GM10266 (cell line): Measurements from ENCODE around the gene TBC1D5.
"Not testable (repeated sequence)": the region's sequence is repeated elsewhere in the genome, so short reads cannot be mapped to it uniquely, and the experiment has no call there.

Experiments
- DNase-seq: peaks from one replicate; pipeline ENCODE4 v3.0.0; 2012; ENCODE audit errors: extremely low spot score
- CTCF ChIP-seq: IDR thresholded peaks from 2 replicates; pipeline ENCODE4 v1.5.1; 2012; ENCODE audit warnings: mild to moderate bottlenecking, low read depth; ENCODE audit not compliant: control insufficient read depth, insufficient read depth; ENCODE audit errors: missing control alignments

TBC1D5 gene

GRCh38 chr3:17724948-17725347, 17.5 kb downstream of the TBC1D5 start:
- no peak for DNase-seq
- TF ChIP-seq CTCF, result no peak

- DNase-seq, result no peak
- no peak for TF ChIP-seq CTCF
Measured at GRCh38 chr3:17724122-17724521, 18.3 kb downstream of the TBC1D5 start.

- DNase-seq, result no peak
- no peak for TF ChIP-seq CTCF
Measured at GRCh38 chr3:17717411-17717810, 25.0 kb downstream of the TBC1D5 start.

GRCh38 chr3:17714473-17714872, 28.0 kb downstream of the TBC1D5 start:
- TF ChIP-seq CTCF, result no peak

GRCh38 chr3:17709236-17709810, 33.1 kb downstream of the TBC1D5 start:
- DNase-seq, result no peak
- TF ChIP-seq CTCF, result no peak

More at GRCh38 chr3:17714473-17714872, 28.0 kb downstream of the TBC1D5 start:
- DNase-seq, result no peak

- DNase-seq, result no peak
Measured at GRCh38 chr3:17707813-17708543, 34.5 kb downstream of the TBC1D5 start.

GRCh38 chr3:17705991-17706390, 36.4 kb downstream of the TBC1D5 start:
- DNase-seq, result not testable (repeated sequence)

More at GRCh38 chr3:17707813-17708543, 34.5 kb downstream of the TBC1D5 start:
- TF ChIP-seq CTCF, result no peak

- DNase-seq, result not testable (repeated sequence)
Measured at GRCh38 chr3:17699815-17700214, 42.6 kb downstream of the TBC1D5 start.

GRCh38 chr3:17695665-17696064, 46.8 kb downstream of the TBC1D5 start:
- not testable (repeated sequence) for DNase-seq

GRCh38 chr3:17693670-17693999, 48.8 kb downstream of the TBC1D5 start:
- DNase-seq, result not testable (repeated sequence)

- DNase-seq, result not testable (repeated sequence)
Measured at GRCh38 chr3:17692846-17693669, 49.4 kb downstream of the TBC1D5 start.
